DMS79 (cell line): ENCODE measurements around the gene DDX60.
"Not testable (repeated sequence)": the region's sequence is repeated elsewhere in the genome, so short reads cannot be mapped to it uniquely, and the experiment has no call there.

Source experiments
- DNase-seq: peaks from one replicate; lab custom pipeline; 2025; lab: John Stamatoyannopoulos, UW

DDX60 gene

DNA sequence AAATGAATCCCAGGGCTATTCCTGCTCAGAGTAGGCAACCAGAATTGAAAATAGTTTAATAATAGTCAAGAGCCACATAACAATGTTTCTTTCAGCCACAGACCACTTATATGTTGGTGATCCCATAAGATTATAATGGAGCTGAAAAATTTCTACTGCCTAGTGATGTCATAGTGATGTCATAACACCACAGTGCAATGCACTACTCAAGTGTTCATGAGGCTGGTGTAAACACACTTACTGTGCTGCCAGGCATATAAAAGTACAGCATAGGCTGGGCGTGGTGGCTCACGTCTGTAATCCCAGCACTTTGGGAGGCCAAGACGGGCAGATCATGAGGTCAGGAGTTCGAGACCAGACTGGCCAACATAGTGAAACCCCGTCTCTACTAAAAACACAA, 15.1 kb downstream of the DDX60 start:
- not testable (repeated sequence) for DNase-seq

DNA sequence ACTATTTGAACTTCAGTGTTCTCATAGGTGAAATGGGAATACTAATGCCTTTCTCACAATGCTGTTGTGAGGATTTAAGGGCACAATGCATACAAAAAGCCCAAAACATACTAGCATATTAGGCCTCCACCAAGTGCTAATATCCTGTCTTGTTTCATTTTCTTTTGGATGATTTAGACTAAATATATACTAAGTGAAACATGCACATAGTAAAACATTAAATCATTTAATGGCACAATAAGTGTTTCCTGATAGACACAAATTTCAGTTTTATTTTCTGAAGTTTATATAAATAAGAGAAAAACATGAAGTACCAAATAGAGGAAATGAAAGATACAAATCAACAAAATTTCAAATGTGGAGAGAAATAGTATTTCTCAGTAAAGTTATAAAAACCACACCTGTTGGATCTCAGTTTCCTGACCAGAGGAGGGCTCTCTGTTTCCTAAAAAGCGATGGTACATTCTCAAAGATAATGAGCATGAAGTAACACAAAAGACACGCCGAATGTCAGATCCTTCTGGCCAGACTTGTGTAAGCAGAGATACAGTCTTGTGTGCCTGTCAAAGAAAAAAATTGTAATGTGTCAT, 25.1 kb downstream of the DDX60 start:
- DNase-seq, result no peak

DNA sequence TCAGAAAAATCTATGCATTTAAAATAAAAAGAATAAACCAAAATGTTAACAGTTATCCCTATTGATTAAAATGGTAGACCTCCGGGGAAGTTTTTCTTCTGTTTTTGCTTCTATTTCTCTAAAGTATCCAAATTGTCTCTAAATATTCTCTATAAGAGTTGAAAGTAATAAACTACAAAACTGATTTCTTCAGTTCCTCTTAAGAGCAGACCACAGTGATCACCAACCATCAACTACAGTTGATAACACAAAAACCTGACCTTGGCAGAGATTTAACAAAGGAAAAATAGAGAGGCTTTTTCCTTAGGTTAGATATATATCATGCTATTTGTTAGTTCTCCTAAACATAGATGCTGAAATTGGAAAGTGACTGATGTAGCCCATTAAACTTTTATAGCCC, 27.3 kb downstream of the DDX60 start:
- no peak for DNase-seq

DNA sequence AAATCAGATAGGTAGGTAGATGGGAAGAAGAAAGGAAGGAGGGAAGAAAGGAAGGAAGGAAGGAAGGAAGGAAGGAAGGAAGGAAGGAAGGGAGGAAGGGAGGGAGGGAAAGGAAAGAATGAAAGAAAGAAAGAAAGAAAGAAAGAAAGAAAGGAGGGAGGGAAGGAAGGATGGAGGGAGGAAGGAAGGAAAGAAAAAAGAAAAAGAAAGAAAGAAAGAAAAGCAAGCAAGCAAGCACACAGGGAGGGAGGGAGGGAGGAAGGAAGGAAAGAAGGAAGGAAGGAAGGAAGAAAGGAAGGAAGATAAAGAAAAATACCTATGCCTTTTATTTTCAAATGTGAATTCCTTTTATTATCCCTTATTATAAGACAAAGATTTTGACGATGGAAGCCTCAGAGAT, 32.7 kb downstream of the DDX60 start:
- not testable (repeated sequence) for DNase-seq

DNA sequence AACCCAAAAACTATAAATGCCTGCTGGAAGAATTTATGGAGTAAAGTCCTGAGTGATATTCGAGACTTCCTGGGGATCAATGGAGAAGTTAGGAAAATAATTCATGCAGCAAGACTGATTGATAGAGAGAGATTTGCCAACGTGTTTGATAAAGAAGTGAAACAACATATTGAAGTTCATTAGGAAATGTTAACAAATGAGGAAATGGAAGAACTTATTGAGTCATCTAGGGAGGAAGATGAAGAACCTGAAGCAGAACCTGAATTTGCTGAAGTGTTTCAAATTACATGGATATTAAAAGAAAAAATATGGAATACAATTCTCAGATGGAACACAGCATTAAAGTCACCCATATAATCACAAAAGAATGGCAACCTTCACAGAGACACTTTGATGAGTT, 39.0 kb downstream of the DDX60 start:
- DNase-seq, result no peak

DNA sequence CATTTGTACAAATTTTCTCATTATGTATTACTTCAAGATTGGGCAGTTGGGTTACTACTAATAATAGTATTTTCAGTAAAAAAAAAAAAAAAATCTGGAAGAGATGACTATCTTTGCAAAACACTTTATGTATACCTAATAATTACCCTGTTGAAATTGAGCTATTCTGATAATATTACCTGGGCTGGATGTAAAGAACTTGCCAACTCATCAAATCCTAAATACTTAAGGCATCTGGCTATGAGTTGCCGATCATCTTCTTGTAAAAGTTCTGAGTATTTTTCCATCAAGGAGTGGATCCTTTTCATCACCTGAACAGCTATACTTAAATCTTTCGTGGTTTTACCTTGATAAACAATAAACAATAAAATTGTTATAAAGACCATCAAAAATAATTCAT, 42.7 kb downstream of the DDX60 start:
- DNase-seq, result no peak

DNA sequence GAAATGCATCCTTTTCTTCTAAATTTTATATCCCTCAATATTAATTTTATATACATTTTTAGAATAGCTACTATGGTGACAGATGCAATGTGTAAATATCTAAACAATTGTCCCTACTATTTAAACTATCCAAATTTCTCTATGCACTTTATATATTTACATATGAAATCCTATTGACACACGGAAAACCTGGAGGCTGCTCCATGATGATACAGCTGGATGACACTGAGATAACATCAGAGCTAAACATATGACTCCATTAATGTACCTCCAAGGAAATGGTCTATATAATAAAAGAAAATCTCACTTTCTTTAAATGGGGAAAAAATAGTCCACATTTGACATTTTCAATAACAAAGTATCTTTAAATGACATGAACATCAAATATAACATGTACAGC, 43.7 kb downstream of the DDX60 start:
- DNase-seq, result no peak

DNA sequence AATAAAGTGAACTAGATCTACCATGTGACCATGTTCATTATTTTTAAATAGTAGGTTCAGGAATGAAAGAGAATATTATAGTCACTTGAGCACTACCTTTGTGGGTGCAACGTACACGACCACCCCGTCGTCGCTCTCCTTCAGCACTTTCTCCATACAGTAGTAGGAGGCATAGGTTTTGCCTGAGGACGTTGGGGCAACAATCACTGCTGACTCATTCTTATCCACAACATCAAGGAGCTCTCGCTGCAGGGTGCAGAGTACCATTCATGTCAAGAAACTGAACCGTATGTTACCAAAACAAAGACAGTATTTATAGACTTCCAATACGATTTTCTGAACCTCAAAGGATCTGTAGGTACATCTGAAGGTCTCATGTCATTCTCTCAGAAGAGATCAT, 44.7 kb downstream of the DDX60 start:
- no peak for DNase-seq

DNA sequence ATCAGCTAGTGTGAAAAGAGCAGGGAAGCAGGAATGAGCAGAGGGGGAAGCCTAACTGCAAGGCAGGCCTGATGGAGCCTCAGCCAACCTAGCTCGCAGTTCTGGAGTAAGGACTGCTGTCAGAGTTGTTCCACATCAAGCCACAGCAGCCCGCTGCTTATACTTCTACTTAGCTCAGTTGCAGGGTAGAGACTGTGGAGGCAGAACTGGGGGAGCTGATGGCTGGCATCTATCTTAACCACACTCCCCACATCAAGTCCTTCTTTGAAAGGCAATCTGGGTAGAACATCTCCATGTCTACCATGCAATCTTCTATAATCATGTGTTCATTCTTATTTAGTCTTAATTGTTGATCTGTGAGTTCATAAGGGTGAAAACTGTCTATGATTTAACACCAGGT, 46.1 kb downstream of the DDX60 start:
- DNase-seq, result no peak

DNA sequence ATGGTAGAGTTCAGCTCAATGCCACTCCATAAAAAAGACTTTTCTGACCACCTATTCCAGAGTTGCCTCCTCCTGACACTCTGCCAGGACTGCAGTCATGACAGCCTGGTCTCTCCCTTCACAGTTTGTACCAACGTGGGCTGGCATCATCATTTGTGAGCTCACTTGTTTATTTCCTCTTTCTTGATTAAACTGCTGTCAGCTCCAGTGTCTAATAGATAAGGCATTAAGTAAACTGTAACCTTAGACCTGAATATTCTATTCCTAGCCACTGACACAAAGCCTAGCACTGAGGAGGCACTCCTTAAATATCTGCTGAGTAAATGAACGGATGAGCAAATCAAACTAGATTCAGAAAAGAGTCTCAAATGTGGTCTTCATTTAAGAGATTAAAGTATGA, 48.7 kb downstream of the DDX60 start:
- DNase-seq, result no peak

DNA sequence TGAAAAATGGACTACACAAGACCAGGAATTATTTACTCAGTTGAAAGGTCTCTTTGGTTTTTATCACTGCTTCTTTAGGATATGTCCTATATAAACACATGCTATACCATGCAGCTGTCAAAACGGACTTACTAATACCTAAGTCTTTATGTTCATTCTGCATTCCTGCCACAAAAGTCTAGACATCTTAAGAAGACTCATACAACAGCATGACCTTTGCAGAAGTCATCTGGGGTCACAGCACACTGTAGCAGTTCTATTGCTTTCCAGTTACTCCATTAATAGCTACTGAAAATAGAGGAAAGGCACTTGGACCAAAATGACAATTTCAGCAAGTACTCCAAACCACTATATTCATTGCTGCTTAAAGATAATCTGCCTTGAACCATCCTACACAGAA, 53.2 kb downstream of the DDX60 start:
- DNase-seq, result no peak

DNA sequence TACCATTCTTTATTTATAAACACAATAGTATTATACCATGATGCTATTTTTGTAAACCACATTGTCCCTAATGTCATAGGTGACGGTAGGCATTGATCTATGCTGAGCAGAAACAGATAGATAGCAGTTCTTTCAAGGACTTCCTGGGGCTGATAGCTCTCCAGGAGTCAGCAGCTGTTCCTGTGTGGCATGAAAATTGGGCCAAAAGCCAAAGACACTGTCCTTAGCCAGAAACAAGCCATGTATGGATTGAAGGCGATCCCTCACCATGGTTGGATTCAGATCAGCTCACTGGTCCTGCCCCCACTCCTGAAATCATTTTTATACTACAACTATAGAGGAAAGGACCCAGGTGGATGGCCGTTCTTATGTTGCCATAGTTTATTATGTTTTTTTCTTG, 53.6 kb downstream of the DDX60 start:
- DNase-seq, result no peak

DNA sequence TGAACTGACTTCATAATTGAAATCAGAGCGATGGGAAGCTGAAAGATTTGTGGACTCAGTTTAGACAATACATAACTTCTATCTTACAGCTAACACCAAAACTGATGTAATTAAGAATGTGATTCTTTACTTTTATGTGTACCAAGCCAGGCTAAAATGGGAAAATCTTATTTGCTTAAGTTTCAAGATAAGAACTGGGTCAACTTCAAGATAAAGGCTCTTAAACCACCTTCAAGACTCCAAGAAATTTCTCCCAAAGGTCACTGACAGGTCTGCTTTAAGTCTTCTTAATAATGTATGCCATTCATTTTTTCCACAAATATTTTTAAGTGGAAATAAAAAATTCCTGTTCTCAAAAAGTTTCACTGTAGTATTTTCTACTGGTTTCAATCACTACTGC, 55.5 kb downstream of the DDX60 start:
- DNase-seq, result no peak

DNA sequence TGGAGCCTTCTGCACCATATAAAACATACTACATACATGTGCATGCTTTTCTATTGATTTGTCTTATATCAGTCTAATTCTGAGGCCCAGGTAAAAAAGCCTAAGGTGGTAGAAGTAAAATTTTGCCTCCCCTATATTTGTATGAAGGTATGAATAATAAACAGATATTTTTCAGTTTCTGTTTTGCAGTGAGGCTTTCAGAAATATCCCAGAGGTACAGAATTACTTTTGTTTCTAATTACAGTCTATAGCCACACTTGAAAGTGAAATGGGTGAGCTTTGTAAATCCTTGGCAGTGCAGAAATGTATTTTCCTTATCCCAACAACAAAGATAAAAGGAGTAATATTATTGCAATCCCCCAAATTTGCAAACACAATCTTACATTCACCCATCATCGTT, 59.5 kb downstream of the DDX60 start:
- no peak for DNase-seq

DNA sequence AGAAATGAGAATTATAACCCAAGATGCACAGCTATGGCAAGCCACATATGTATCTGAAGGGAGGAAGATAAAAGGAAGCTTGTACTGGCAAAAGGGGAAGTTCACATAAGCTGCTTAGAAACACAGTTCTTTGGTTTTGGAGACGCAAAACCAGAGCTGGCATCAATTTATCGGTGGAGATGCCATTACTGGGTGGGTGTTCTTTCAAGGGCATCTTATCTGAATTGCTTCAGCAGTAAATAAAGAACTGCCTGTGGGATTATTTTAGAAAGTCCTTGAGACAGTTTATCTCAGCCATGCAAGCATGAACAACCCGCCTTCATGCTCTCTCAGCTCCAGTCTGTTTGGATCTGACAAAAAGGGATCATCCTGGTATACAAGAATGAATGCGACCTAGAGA, 60.8 kb downstream of the DDX60 start:
- DNase-seq, result no peak

DNA sequence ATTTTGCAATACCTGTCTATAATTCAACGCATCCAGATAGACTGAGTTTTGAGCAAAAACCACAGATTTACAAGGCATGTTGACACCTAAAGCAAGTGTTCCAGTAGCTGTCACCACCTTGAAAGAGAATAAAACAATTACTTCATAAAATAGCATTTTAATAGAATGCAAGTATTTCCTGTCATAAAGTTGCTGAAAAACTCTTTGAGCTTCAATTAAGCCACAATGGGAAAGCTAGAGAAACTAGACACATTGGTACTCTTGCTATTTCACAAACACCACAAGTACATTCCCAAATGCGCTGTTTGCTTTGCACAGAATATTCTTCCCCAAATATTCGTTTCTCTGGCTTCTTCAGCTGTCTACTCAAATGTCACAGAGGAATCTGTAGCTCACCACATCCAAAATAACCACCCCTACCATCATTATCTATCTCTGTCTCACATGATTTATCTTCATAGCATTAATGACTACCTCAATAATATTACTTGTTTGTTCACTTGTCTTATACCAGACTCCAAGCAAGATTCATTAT, 70.3 kb downstream of the DDX60 start:
- DNase-seq, result no peak

DNA sequence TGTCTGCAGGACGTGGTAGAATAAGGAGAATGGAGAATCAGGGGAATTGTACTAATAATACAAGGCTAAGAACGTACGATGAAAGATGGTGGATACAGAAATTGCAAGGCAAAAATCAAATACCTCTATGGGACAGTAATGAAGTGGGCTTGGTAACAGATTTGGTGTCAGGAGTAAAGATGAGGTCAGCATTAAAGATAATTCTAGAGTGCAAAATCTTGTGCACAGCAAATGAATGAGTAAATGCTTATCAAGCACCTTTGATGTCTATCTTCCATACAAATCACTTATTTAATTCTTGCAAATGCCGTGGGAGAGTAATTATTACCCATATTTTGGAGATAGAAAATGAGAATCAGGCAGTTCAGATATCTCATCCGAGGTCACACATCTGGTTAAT, 70.9 kb downstream of the DDX60 start:
- no peak for DNase-seq

DNA sequence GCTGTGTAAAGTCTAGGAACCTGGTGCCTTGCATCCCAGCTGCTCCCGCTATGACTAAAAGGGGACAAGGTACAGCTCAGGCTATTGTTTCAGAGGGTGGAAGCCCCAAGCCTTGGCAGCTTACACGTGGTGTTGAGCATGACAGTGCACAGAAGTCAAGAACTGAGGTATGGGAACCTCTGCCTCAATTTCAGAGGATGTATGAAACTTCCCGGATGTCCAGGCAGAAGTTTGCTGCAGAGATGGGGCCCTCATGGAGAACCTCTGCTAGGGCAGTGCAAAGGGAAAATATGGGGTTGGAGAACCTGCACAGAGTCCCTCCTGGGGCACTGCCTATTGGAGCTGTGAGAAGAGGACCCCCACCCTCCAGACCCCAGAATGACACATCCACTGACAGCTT, 76.6 kb downstream of the DDX60 start:
- no peak for DNase-seq

DNA sequence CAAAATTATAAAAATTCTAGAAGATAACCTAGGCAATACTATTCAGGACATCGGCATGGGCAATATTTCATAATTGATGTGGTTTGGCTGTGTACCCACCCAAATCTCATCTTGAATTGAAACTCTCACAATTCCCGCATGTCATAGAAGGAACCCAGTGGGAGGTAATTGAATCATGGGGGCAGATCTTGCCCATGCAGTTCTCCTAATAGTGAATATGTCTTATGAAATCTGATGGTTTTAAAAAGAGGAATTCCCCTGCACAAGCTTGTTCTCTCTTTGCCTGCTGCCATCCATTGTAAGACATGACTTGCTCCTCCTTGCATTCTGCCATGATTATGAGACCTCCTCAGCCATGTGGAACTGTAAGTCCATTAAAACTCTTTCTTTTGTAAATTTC, 77.7 kb downstream of the DDX60 start:
- no peak for DNase-seq

DNA sequence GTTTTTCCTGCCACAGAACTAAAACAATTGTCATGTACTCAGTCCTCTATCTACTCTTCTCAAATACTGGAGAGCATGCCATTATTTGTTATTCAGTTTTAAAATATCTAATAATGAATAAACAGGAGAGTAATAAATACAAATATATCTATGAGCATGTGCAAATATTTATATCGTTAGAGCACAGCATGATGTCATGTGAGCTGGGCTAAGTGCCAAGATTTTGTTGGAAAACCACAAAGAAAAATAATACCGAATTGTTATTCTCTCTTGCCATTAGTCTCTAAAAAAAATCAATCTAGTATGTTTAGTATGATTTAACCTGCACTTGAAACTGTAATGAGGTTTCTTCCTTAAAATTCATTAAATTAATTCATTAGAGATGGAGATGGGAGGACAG, 97.3 kb downstream of the DDX60 start:
- no peak for DNase-seq

DNA sequence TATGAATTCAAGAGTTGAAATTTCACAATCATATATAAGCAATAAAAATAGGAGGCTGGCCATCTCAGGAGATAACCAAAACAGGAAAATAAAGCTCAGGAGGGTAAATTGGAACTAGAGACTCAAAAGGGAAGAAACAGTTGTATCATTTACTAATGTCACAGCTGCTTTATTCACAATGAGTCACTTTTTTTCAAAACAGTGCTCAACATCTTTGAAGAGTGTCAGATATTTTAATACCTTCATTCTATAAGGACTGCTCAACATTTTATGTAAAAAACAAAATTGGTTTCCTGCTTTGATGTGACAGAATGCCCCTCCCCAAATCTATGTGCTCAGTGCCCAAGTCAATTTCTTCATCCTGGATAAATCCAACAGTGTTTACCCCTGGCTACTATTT, 97.7 kb downstream of the DDX60 start:
- no peak for DNase-seq

DNA sequence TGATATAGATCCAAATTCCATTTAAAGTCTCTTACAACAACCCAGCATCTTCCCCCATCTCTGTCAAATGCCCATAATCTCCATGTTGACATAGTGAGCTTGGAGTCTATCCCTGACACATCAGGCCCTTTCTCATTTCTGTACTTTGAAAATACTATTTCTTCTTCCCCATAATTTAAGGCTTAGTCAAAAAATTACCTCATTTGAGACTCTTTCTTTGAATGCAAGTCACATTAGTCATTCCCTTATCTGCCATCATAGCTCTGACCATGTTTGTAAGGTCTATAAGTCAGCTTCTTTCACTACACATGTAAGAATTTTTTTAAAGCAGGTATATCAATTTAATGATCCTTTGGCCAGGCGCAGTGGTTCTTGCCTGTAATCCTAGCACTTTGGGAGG, 99.9 kb downstream of the DDX60 start:
- no peak for DNase-seq

DNA sequence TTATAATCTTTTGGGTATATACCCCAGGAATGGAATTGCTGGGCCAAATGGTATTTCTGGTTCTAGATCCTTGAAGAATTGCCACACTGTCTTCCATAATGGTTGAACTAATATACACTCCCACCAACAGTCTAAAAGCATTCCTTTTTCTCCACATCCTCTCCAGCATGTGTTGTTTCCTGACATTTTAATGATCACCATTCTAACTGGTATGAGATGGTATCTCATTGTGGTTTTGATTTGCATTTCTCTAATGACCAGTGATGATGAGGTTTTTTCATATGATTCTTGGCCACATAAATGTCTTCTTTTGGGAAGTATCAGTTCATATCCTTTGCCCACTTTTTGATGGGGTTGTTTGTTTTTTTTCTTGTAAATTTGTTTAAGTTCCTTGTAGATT, 105.0 kb downstream of the DDX60 start:
- not testable (repeated sequence) for DNase-seq

DNA sequence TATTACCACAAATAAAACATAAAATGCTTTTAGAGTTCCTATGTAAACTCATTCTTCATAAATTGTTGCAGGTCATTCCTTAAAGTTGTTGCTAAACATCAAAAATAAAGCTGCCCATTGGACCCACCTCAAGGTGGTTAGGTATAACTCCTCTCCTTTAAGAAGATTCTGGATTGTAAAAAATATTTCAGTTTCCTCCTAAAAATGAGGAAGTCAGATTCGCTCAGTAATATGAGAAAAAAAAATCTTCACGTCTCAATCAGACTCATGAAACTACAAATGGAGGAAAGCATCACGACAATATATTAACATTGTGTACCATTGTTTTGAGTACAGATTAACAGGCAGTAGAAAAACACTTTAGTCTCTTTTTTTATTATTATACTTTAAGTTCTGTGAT, 105.9 kb downstream of the DDX60 start:
- no peak for DNase-seq
